GM19372 (cell line): Measurements from ENCODE around the gene CTNS.

Experiments used
- ATAC-seq: cut with Tn5 transposase; IDR thresholded peaks from one replicate; pipeline ENCODE4 v1.9.1; 2021; ENCODE audit warnings: mild to moderate bottlenecking, low read depth, moderate library complexity; ENCODE audit not compliant: unreplicated experiment

Gene CTNS

DNA sequence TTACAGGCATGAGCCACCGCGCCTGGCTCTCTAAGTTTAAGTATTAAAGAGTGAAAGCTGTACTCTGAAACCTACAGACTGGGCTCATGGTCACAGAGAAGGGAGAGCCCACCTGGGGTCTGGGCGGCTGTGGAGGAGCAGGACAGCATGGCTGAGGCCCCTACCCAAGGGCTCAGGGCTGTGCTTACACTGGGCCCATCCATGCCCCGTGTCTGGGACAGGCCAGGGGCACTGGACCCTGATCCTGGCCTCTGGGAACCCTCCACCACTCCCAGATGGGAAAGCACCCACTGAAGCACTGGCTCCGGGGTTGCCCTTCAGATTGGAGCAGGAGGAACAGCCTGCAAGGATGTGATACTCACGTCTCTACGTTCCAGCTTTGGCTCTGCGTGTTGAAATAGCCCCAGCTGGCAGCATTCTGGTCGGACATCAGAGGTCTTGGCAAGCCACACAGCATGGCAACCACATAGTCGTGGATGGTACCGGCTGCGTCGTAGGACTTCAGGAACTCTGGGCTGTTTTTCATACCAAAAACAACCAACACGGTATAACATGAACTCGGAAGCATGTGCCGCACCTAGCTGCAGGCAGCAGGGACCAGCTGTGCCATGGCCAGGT, 13.5 kb upstream of the CTNS start:
- ATAC-seq: no peak

DNA sequence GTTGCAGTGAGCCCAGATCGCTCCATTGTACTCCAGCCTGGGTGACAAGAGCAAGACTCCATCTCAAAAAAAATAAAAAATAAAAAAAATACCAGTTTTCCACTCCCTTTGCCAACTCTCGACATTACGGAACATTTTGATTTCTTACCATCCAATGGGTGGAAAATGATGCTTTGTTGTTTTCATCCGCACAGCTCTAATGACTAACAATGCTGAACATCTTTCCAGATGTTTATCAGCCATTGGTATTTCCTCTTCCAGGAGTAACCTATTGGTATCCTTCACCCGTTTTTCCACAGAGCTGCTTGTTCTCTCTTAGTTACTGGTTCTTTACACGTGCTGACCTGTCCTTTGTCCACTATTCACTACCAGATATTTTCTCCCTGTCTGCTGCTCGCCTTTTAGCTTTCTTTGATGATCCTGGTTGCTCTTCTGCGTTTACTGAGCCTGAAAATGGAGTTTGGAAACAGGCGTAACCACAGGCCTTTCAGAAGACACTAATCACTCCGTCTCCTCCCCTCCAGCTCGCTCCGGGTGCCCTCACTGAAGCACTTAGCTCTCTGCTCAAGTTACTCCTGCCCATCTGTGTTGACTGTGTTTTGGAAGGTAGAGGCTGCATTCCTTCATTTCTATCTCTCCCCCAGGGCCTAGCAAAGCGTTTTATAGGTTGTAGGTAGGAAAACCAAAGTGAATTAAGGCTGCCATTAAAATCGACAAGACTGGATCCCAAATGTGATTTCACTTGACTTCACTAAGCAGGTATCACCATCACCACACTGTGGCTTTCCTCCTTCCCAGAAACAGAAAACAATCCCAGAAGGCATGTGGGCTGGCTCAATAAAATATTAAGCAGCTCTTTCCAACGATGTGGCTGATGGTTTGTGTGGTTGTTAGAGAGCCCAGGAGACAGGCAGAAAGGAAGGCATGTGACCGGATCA, 9.5 kb upstream of the CTNS start:
- no peak for ATAC-seq

DNA sequence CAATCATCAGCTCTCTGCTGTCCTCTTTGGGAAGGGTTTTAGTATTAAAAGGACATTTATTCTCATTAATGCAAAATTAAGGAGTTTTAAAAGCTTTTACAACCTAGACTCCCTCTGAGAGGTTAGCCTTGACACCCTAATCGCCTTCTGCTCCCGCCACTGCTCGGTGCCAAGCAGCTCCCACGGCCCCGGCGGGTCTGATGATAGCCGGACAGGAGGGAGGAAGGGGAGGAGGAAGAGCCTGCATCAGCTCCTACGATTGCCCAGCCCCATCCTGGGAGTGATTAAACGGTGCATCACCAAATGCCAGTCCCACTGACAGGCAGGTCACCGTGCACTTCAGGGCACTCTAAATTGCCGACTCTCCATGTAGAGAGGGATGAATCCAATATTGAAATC, 8.8 kb upstream of the CTNS start:
- no peak for ATAC-seq

DNA sequence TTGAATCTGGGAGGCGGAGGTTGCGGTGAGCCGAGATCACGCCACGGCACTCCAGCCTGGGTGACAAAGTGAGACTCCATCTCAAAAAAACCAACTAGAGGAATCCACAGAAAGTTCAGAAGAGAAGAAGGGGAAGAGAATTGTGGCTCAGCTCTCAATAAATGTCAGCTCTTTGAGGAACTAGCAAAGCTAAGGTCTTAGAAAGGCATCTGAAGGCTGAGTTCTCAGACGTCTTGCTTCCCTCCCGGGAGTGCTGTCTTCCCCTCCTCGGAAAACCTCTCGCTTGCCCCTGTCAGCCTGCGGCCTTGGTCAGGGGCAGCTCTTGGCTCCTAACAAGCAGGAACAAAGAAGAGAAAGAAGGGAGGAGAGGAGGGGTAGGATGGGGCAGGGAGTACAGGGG, 5.8 kb upstream of the CTNS start:
- ATAC-seq: no peak

DNA sequence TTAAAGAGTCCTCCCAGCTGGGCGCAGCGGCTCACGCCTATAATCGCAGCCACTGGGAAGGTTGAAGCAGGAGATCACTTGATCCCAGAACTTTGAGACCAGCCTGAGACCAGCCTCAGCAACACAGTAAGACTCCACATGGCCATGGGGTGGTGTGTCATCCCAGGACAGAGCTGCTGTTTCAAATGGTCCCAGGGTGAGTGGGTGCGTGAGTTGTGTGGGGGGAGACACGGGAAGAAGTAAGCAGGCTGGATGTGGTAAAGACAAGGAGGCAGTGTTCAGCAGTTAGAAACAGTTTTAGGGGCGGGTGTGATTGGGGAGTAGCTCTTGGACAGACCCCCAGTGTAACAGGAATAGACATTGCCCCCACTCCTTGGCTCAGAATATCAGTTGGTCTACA, 4.3 kb upstream of the CTNS start:
- no peak for ATAC-seq

DNA sequence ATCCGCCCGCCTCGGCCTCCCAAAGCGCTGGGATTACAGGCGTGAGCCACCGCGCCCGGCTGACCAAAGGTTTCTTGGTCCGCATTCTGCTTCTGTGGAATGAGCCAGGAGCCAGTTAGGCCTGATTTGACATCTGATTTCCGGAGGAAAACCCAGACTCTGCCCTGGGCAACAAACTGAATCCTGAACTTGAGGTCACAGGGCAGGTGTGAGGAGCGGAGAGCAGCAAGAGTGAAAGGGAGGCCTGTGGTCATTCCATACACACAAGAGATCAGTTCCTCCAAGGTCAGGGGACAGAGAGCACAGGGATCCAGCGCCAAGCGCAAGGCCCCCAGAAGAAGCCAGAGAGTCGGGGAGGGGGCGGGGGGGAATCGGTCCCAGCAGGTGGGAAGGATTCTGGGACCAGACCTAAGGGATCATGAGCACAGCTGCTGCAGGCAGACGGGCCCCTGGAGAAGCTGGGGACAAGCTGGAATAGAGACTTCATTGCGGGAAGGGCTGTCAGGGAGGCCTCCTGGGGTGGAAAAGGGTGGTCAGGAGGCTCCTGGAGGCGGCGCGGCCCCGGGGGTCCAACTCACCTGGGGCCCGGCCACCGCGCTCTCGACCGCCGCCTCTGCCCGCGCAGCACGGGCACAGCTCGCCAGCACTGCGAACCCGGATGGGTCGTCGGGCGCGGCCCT, 946 bp upstream of the CTNS start:
- no peak for ATAC-seq

DNA sequence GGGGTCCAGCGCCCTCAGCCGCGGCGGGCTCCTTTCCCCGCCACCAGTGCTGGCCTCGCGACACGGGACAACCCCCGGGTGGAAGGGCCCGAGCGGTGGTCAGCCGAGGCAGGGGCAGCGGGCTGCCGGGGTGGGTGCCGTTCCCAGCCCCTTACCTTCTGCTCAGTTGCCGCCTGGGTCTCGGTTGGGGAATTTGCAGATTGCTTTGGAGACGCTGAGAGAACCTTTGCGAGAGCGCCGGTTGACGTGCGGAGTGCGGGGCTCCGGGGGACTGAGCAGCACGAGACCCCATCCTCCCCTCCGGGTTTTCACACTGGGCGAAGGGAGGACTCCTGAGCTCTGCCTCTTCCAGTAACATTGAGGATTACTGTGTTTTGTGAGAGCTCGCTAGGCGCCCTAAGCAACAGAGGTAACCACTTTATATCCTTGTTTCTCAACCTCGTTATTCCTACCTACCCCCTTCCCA, 381 bp downstream of the CTNS start:
- no peak for ATAC-seq

DNA sequence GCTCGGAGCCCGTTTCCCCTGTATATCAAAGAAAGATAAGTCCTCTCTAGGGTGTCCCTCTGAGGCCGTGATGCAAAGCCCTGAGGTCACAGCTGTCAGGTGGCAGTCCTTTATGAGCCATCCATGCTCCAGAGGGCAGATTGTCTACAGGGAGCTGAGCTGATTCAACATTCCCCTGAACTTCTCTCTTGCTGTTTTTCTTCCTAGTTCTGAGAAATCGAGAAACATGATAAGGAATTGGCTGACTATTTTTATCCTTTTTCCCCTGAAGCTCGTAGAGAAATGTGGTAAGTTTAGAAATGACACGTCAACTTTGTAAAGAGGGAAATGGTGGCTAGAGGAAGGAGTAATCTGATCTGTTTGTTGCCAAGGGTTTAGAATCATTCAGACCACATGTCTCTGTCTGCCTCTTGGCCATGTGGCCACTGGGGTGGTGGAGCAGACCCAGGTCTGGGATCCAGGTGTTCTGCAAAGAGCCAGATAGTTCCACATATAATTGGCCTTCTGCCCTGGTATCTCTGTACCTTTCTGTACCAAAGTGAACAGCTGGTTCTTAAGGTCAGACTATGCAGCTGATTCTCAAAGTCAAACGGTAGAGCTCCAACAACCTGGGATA, 3.5 kb downstream of the CTNS start:
- no peak for ATAC-seq

DNA sequence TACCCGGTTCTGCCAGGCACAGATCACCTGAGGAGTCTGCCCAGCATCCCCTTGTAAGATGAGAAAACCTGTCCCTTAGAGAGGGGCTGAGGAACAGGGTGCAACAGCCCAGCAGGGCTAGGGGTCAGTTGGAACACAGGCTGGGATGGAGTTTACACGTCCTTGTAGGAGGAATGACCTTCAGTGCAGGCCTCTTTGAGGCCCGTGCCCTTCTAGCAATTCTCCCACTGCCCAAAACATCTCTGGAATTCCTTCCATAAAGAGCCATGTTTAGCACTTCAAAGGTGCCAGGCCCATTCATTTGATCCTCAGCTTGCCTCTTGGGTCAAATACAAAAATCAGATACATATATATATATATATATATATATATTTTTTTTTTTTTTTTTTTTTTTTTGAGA, 4.5 kb downstream of the CTNS start:
- ATAC-seq: no peak

DNA sequence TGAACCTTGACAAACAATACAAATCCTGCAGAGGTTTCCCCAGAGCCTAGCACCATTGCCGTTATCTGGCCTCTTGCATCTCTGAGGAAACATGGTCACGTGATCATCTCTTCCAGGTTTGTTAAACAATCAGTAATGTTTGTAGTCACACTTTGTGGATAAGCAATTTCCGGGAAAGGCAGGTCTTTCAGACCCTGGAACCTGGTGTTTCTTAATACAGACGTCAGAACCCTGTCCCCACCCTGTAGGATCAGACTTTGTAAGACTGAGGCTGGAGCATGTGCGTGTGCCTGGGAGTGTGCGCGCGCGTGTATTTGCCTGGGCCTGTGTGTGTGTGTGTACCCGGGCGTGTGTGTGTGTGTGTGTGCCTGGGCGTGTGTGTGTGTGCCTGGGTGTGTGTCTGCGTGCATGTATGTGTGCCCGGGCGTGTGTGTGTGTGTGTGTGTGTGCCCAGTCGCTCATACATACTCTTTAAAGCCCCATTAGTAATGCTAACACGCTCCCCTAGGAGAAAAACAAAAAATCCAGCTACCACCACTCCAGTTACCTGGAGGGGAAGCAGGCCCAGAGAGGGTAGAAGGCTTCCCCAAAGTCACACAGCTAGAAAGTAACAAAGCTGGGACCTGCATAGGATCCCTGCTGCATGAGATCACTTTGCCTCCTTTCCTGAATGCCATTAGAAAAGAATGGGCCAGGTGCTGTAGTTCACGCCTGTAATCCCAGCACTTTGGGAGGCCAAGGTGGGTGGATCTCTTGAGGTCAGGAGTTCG, 5.3 kb downstream of the CTNS start:
- no peak for ATAC-seq

DNA sequence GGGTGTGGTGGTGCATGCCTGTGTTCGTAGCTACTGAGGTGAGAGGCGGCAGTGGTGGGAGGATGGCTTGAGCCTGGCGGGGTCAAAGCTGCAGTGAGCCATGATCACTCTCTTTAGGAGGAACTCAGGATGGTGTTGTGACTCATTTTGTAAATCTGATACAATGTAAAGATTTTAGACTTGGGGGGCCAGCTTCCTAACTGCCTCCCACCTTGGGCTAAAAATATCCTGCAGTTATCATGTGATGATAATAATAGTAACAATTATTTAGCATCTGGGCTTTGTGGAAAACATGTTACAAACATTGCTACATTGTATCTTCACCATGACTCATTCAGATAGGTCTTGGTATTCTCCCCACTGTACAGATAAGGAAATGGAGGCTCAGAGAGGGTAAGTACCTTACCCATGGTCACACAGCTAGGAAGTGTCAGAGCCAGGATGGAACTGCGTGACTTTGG, 7.4 kb downstream of the CTNS start:
- ATAC-seq: no peak

DNA sequence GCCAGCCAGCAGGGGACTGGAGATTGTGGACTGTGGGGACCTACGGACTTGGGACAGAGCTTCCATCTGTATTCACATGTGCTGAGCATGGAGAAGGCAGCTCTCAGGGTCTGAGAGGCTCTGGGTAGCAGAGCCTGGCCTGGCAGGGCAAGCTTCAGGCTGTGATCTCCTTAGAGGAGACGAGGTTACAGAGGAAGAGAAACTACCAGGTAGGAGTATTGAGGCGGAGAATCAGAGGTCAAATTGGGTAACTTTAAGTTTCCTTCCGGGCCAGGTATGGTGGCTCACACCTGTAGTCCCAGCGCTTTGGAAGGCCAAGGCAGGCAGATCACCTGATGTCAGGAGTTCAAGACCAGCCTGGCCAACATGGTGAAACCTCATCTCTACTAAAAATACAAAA, 8.8 kb downstream of the CTNS start:
- ATAC-seq: no peak

DNA sequence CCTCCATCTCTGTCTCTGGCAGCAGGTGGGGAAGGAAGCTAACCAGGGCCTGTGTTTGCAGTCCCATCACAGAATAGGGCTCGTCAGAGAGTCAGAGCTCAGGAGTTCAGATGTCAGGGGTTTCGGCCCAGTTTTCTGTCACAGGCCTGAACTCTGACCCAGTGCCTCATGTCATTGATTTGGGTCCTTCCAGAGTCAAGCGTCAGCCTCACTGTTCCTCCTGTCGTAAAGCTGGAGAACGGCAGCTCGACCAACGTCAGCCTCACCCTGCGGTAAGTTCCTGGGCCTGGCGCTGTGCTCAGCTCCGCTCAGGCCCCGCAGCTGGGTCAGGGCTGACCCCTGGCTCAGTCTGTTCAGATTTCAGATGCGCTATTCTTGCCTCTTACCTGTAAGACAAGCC, 10.7 kb downstream of the CTNS start:
- ATAC-seq: no peak

DNA sequence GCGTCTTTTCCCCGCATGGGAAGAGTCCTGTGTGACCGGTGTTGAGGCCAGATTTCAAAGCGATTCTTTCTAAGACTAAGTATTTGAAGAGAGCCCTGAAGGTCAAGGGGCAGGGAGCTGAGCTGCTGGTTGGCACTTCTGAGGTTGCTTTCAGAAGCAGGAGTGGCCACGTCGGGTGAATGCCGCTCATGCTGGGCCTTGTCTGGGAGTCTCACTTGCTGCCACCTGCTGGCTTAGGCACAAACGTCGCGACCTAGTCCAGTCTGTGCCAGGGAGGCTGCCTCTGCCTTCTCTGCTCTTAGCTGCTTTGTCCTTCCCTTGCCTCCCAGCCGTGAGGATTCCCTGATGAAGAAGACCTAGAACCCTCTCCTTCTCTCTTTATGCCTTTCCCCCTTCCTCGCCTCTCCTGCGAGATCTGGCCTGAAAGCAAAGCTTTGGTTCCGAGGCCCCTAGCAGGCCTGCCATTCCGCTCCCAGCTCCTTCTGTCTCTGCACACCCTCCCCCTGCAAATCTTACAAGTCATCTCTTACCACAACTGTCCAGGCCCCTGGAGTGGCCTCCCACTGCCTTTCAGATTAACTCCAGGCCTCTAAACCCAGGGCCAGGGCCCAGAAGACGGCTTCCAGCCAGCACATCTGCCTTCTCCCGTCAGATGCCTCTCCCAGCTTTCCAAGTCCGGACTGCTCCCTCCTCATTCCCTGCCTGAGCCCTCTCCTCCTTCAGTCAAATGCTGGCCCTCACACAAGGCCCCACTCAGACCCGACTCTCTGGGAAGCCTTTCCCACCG, 11.4 kb downstream of the CTNS start:
- no peak for ATAC-seq

DNA sequence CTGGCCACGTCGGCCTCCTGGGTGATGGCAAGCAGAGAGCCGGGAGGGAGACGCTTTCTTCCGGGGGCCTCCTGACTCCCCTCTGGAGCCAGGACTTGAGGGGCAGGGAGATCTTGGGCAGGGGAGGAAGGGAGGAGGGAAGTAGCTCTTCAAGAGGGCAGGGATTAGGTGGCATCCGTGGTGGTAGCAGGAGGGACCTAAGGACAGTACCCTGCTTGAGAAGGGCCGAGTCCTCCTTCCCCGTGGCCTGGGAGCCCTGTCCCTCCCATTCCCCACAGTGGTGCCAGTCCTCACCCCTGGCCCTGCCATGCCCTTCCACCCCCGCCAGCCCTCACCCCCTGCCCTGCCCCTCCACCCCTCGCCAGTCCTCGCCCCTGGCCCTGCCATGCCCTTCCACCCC, 19.2 kb downstream of the CTNS start:
- no peak for ATAC-seq

DNA sequence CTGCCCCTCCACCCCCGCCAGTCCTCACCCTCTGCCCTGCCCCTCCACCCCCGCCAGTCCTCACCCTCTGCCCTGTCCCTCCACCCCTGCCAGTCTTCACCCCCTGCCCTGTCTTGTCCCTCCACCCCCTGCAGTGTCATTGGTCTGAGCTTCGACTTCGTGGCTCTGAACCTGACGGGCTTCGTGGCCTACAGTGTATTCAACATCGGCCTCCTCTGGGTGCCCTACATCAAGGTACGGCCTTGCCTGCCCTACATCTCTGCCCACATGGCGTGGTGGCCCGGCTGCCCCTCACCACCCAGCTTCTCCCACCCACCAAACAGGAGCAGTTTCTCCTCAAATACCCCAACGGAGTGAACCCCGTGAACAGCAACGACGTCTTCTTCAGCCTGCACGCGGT, 19.8 kb downstream of the CTNS start:
- no peak for ATAC-seq

DNA sequence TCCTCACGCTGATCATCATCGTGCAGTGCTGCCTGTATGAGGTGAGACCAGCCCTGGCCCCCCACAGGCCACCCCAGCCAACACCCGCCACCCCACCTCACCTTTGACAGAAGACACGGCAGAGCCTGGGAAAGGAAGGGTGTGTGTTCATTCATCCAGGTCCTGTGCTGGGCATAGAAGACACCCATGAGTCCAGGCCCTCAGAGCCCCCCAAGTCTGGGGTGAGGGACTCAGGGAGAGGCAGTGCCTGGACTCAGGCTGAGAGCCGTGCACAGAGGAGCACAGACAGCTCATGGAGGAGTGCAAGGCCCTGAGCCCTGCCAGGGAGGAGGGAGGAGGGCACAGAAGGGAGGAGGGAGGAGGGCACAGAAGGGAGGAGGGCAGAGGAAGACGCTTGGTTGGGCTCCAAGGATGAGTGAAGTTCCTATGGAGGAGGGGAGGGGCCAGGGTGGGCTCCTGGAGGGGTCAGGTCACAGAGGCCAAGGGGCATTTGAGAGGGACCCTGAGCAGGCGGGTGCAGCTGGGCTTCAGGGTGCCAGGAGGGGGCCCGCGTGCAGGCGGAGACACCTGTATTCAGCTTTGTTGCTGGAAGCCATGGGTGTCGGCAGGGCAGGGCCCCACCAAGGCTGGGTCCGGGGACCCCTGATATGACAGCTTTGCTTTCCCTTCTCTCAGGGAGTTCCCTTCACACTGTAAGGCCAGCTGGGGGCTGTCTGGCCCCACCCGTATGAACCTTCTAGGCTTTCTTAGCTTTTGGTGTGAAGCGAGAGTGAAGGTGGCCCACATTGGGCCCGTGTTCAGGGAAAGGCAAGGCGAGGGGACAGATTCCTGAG, 20.4 kb downstream of the CTNS start:
- no peak for ATAC-seq

DNA sequence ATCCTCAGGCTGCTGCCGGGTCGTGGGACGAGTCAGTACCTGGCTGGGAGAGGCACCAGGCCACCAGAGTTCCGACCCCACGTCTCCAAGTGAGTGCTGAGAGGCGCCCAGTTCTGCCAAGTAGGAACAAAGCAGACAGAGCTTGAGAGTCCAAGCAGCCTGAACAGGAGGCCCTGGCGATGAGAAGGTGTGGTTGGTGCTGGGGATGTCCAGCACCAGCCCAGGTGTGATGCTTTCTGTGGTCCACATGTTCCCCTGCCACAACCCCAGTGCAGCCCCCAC, 21.0 kb downstream of the CTNS start:
- ATAC-seq: no peak
